ENCODE data around the gene ATP11A.

ATP11A gene

GRCh38 chr13:112761701-112762689 is 72.2 kb downstream of the ATP11A start:
- DNase-seq (ENCODE audit: low read depth), result no peak

GRCh38 chr13:112762690-112763080 is 72.8 kb downstream of the ATP11A start:
- DNase-seq (ENCODE audit: low read depth), result no peak

- no peak for DNase-seq (ENCODE audit: low read depth)
These were observed 74.2 kb downstream of the ATP11A start for GRCh38 chr13:112764028-112764427.

GRCh38 chr13:112764864-112765561 is 75.2 kb downstream of the ATP11A start:
- DNase-seq (ENCODE audit: low read depth), result no peak

GRCh38 chr13:112765731-112766130 is 75.9 kb downstream of the ATP11A start:
- no peak for DNase-seq (ENCODE audit: low read depth)

- DNase-seq (ENCODE audit: low read depth), result no peak
These were observed 76.5 kb downstream of the ATP11A start for GRCh38 chr13:112766336-112766735.

GRCh38 chr13:112767506-112768471 is 78.0 kb downstream of the ATP11A start:
- no peak for DNase-seq (ENCODE audit: low read depth)

- DNase-seq (ENCODE audit: low read depth), result no peak
These were observed 79.1 kb downstream of the ATP11A start for GRCh38 chr13:112768795-112769481.

- no peak for DNase-seq (ENCODE audit: low read depth)
These were observed 79.8 kb downstream of the ATP11A start for GRCh38 chr13:112769615-112770014.

GRCh38 chr13:112770504-112770903 is 80.7 kb downstream of the ATP11A start:
- no peak for DNase-seq (ENCODE audit: low read depth)

- no peak for DNase-seq (ENCODE audit: low read depth)
These were observed 81.5 kb downstream of the ATP11A start for GRCh38 chr13:112771139-112771876.

GRCh38 chr13:112771877-112772538 is 82.2 kb downstream of the ATP11A start:
- DNase-seq (ENCODE audit: low read depth), result no peak

GRCh38 chr13:112772539-112772909 is 82.7 kb downstream of the ATP11A start:
- no peak for DNase-seq (ENCODE audit: low read depth)

- no peak for DNase-seq (ENCODE audit: low read depth)
These were observed 83.1 kb downstream of the ATP11A start for GRCh38 chr13:112772929-112773328.

- no peak for DNase-seq (ENCODE audit: low read depth)
These were observed 84.0 kb downstream of the ATP11A start for GRCh38 chr13:112773601-112774447.

GRCh38 chr13:112774448-112774792 is 84.6 kb downstream of the ATP11A start:
- no peak for DNase-seq (ENCODE audit: low read depth)

- no peak for DNase-seq (ENCODE audit: low read depth)
These were observed 85.2 kb downstream of the ATP11A start for GRCh38 chr13:112774829-112775565.

GRCh38 chr13:112775791-112776279 is 86.0 kb downstream of the ATP11A start:
- DNase-seq (ENCODE audit: low read depth), result no peak
